GM23338 (cell line): ENCODE measurements around the gene ZBTB46. TPM values are rescaled to one million over a fixed set of nuclear protein-coding genes. Genes with fewer than 3 reads are reported as not detected.

Source experiments
- ATAC-seq: fragments of 200-7000 bp; cut with Tn5 transposase; 3 replicates; pipeline ENCODE4 v1.9.1; 2020
- DNase-seq: peaks from one replicate; pipeline ENCODE4 v3.0.0-alpha.2; 2015; ENCODE audit warnings: low spot score
- H2AFZ ChIP-seq: fragments of 200-600 bp; sonication (generic); 2 replicates; pipeline ENCODE4 v1.8.0; 2016; ENCODE audit warnings: antibody characterized with exemption, mild to moderate bottlenecking, moderate library complexity
- H3F3A ChIP-seq: fragments of 200-600 bp; sonication (generic); replicated peaks from 2 replicates; pipeline ENCODE4 v1.8.0; 2017; ENCODE audit warnings: antibody characterized with exemption, mixed run types, low read depth
- H3K27ac ChIP-seq: fragments of 200-600 bp; sonication (generic); 2 replicates; pipeline ENCODE4 v1.6.1; 2016; ENCODE audit warnings: low read depth
- H3K27me3 ChIP-seq: fragments of 200-600 bp; sonication (generic); 2 replicates; pipeline ENCODE4 v1.8.0; 2016; ENCODE audit warnings: mild to moderate bottlenecking, mixed run types, moderate library complexity; ENCODE audit not compliant: insufficient read depth
- H3K36me3 ChIP-seq: fragments of 200-600 bp; sonication (generic); 2 replicates; pipeline ENCODE4 v1.8.0; 2016; ENCODE audit warnings: mild to moderate bottlenecking; ENCODE audit not compliant: insufficient read depth
- H3K4me1 ChIP-seq: fragments of 200-600 bp; sonication (generic); 2 replicates; pipeline ENCODE4 v1.8.0; 2016; ENCODE audit warnings: mild to moderate bottlenecking, moderate library complexity; ENCODE audit not compliant: insufficient read depth
- H3K4me2 ChIP-seq: fragments of 200-600 bp; sonication (generic); 2 replicates; pipeline ENCODE4 v1.7.1; 2017; ENCODE audit warnings: mixed run types
- H3K4me3 ChIP-seq: fragments of 200-600 bp; sonication (generic); 2 replicates; pipeline ENCODE4 v1.6.1; 2016; ENCODE audit warnings: mixed run types
- H3K79me2 ChIP-seq: fragments of 200-600 bp; sonication (generic); replicated peaks from 2 replicates; pipeline ENCODE4 v1.8.0; 2017; ENCODE audit warnings: mild to moderate bottlenecking; ENCODE audit not compliant: insufficient read depth
- H3K9me2 ChIP-seq: fragments of 200-600 bp; sonication (generic); 2 replicates; pipeline ENCODE4 v1.8.0; 2017; ENCODE audit not compliant: insufficient read depth
- H4K20me1 ChIP-seq: fragments of 200-600 bp; sonication (generic); replicated peaks from 2 replicates; pipeline ENCODE4 v1.8.0; 2017; ENCODE audit warnings: mild to moderate bottlenecking; ENCODE audit not compliant: insufficient read depth
- H3K27ac Mint-ChIP-seq: 2 replicates; pipeline ENCODE4 v1.8.0; 2020; ENCODE audit warnings: inconsistent platforms, mild to moderate bottlenecking, moderate library complexity, mixed read lengths
- H3K27me3 Mint-ChIP-seq: 3 replicates; pipeline ENCODE4 v1.8.0; 2022; ENCODE audit warnings: low read depth, mild to moderate bottlenecking, moderate library complexity, mixed read lengths, inconsistent platforms; ENCODE audit not compliant: insufficient read depth, poor library complexity
- H3K36me3 Mint-ChIP-seq: 3 replicates; pipeline ENCODE4 v1.8.0; 2021; ENCODE audit warnings: low read depth, mild to moderate bottlenecking, inconsistent platforms, moderate library complexity, mixed read lengths
- H3K4me1 Mint-ChIP-seq: 3 replicates; pipeline ENCODE4 v1.8.0; 2020; ENCODE audit warnings: mild to moderate bottlenecking, inconsistent platforms, mixed read lengths
- H3K4me3 Mint-ChIP-seq: 3 replicates; pipeline ENCODE4 v1.8.0; 2021; ENCODE audit warnings: moderate library complexity, mild to moderate bottlenecking, inconsistent platforms, mixed read lengths
- H3K9me3 Mint-ChIP-seq: 3 replicates; pipeline ENCODE4 v1.8.0; 2020; ENCODE audit warnings: moderate library complexity, mild to moderate bottlenecking, inconsistent platforms, mixed read lengths
- CTCF ChIP-seq, 2 experiments: fragments of 200-600 bp in 1 of 2; sonication (generic) in 1 of 2; conservative IDR thresholded peaks; 2 replicates each; pipeline versions ENCODE4 v1.5.1 to v1.6.1; 2016 to 2017; ENCODE audit warnings: antibody characterized with exemption in 2 of 2, low read depth in 2 of 2, mild to moderate bottlenecking in 2 of 2, moderate library complexity in 1 of 2
- NANOG ChIP-seq: IDR thresholded peaks from 2 replicates; pipeline ENCODE4 v1.6.1; 2016; ENCODE audit warnings: antibody characterized with exemption, borderline replicate concordance
- REST ChIP-seq: IDR thresholded peaks from one replicate; pipeline ENCODE4 v1.6.1; 2018; ENCODE audit warnings: antibody characterized with exemption; ENCODE audit not compliant: unreplicated experiment
- STAT1 ChIP-seq: IDR thresholded peaks from one replicate; pipeline ENCODE4 v1.6.1; 2016; ENCODE audit warnings: antibody characterized with exemption; ENCODE audit not compliant: unreplicated experiment
- ZNF114 ChIP-seq: fragments of 250-450 bp; sonication (Bioruptor Pico); IDR thresholded peaks from 2 replicates; pipeline ENCODE4 v1.5.0; 2020; ENCODE audit warnings: mild to moderate bottlenecking, moderate library complexity
- polyA plus RNA-seq: library from polyadenylated mRNA; unstranded; fragments of >200 nt; fragmentation: Nextera tagmentation; extraction: Ambion mirVana; gene quantifications from 2 replicates; pipeline ENCODE4 v1.2.1, GENCODE V29; 2016
- total RNA-seq: library from RNA; depleted of rRNA; stranded (reverse); fragments of >200 nt; shearing (Covaris generic); gene quantifications from 2 replicates; pipeline ENCODE4 v1.2.3, GENCODE V29; 2014
- TF ChIP-seq, protein P1 (sequence below): fragments of 250-450 bp; sonication (Bioruptor Pico); IDR thresholded peaks from 2 replicates; pipeline ENCODE4 v1.5.0; 2020; ENCODE audit warnings: mild to moderate bottlenecking, moderate library complexity

ZBTB46 gene
- total and polyA plus RNA-seq, 2 experiments from 2014 or later: 3.2 to 26.9 TPM

GRCh38 chr20:63783970-63784369 lies 47.1 kb downstream of the ZBTB46 start:
- Mint-ChIP-seq H3K27me3 (peaks cover 9% of the 10 kb centered on the region), H3K4me3 (no peak overlapping the region; the same call in 2 of the 3 replicates), H3K9me3 (no peaks in the 10 kb centered on the region; the same call in 2 of the 3 replicates), H3K4me1 (no peaks in the 10 kb centered on the region; the same call in 1 of the 3 replicates), H3K36me3 (no peaks in the 10 kb centered on the region; the same call in 2 of the 3 replicates), H3K27ac (no peak overlapping the region)
- Histone ChIP-seq H3K4me1 (no peaks in the 10 kb centered on the region), H3K4me2 (no peak overlapping the region), H3K36me3 (no peaks in the 10 kb centered on the region), H3K27ac (no peak overlapping the region), H3K27me3 (no peaks in the 10 kb centered on the region), H3K79me2 (peaks cover 7% of the 10 kb centered on the region), H4K20me1 (peaks cover 14% of the 10 kb centered on the region), H3K9me2 (no peaks in the 10 kb centered on the region), H3K4me3 (no peak overlapping the region), H3F3A (peaks cover 18% of the 10 kb centered on the region), H2AFZ (no peak overlapping the region)
- no peak for DNase-seq
- ATAC-seq: no peak
- TF ChIP-seq, protein P1, sequence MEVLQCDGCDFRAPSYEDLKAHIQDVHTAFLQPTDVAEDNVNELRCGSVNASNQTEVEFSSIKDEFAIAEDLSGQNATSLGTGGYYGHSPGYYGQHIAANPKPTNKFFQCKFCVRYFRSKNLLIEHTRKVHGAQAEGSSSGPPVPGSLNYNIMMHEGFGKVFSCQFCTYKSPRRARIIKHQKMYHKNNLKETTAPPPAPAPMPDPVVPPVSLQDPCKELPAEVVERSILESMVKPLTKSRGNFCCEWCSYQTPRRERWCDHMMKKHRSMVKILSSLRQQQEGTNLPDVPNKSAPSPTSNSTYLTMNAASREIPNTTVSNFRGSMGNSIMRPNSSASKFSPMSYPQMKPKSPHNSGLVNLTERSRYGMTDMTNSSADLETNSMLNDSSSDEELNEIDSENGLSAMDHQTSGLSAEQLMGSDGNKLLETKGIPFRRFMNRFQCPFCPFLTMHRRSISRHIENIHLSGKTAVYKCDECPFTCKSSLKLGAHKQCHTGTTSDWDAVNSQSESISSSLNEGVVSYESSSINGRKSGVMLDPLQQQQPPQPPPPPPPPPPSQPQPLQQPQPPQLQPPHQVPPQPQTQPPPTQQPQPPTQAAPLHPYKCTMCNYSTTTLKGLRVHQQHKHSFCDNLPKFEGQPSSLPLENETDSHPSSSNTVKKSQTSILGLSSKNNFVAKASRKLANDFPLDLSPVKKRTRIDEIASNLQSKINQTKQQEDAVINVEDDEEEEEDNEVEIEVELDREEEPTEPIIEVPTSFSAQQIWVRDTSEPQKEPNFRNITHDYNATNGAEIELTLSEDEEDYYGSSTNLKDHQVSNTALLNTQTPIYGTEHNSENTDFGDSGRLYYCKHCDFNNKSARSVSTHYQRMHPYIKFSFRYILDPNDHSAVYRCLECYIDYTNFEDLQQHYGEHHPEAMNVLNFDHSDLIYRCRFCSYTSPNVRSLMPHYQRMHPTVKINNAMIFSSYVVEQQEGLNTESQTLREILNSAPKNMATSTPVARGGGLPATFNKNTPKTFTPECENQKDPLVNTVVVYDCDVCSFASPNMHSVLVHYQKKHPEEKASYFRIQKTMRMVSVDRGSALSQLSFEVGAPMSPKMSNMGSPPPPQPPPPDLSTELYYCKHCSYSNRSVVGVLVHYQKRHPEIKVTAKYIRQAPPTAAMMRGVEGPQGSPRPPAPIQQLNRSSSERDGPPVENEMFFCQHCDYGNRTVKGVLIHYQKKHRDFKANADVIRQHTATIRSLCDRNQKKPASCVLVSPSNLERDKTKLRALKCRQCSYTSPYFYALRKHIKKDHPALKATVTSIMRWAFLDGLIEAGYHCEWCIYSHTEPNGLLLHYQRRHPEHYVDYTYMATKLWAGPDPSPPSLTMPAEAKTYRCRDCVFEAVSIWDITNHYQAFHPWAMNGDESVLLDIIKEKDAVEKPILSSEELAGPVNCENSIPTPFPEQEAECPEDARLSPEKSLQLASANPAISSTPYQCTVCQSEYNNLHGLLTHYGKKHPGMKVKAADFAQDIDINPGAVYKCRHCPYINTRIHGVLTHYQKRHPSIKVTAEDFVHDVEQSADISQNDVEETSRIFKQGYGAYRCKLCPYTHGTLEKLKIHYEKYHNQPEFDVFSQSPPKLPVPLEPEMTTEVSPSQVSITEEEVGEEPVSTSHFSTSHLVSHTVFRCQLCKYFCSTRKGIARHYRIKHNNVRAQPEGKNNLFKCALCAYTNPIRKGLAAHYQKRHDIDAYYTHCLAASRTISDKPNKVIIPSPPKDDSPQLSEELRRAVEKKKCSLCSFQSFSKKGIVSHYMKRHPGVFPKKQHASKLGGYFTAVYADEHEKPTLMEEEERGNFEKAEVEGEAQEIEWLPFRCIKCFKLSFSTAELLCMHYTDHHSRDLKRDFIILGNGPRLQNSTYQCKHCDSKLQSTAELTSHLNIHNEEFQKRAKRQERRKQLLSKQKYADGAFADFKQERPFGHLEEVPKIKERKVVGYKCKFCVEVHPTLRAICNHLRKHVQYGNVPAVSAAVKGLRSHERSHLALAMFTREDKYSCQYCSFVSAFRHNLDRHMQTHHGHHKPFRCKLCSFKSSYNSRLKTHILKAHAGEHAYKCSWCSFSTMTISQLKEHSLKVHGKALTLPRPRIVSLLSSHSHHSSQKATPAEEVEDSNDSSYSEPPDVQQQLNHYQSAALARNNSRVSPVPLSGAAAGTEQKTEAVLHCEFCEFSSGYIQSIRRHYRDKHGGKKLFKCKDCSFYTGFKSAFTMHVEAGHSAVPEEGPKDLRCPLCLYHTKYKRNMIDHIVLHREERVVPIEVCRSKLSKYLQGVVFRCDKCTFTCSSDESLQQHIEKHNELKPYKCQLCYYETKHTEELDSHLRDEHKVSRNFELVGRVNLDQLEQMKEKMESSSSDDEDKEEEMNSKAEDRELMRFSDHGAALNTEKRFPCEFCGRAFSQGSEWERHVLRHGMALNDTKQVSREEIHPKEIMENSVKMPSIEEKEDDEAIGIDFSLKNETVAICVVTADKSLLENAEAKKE (CRISPR knock-in tag): no peak
- TF ChIP-seq CTCF (conservative IDR thresholded peaks at IDR 0.05; ENCODE audit: low read depth in 2 of 2) (no peak), NANOG (no peak), ZNF114 (no peak), STAT1 (no peak), REST (no peak)
